ENCODE measurements around the gene ARL4C. TPM values are rescaled to one million over a fixed set of nuclear protein-coding genes. Genes with fewer than 3 reads are reported as not detected.

ARL4C gene
- total RNA-seq, 1 donor from 2014 or later: 18.8 TPM

DNA sequence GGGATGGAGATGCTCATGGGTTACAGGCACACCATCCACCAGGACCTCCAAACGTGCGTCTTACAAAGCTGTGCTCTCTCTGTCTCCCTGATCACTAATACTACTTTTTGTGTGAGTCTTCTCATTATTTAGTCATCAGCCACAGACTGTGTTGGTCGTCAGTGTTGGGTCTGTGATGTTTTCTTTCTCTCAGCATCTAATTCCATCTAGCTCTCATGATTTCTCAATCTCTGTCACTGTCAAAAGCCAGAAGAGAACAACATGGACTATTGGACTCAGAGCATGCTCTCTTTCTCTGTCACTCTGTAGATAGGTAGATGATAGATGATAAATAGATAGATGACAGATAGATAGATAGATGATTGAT lies 6.0 kb upstream of the ARL4C start:
- intact Hi-C loops (cut with DNase I): no loop called here
- no peak overlapping the region for H3K4me3 ChIP-seq

GRCh38 chr2:234502285-234502918 lies 5.5 kb upstream of the ARL4C start:
- no peaks in the 10 kb centered on the region for H3K36me3 ChIP-seq
- no peaks in the 10 kb centered on the region for H3K27me3 ChIP-seq
- no peaks in the 10 kb centered on the region for H3K9me3 ChIP-seq
- no peak overlapping the region for H3K4me3 ChIP-seq
- no peak overlapping the region for H3K27ac ChIP-seq
- intact Hi-C loops (cut with DNase I): no loop called here
- DNase-seq (ENCODE audit: low spot score in 2 of 2): no peak
- no peaks in the 10 kb centered on the region for H3K4me1 ChIP-seq
- no peak for TF ChIP-seq CTCF (IDR thresholded peaks at IDR 0.05)

More for the DNA sequence above, 6.0 kb upstream of the ARL4C start:
- H3K27me3 ChIP-seq: no peaks in the 10 kb centered on the region
- no peaks in the 10 kb centered on the region for H3K4me1 ChIP-seq
- H3K9me3 ChIP-seq: no peaks in the 10 kb centered on the region
- no peak for TF ChIP-seq CTCF (IDR thresholded peaks at IDR 0.05)
- DNase-seq (ENCODE audit: low spot score in 2 of 2): no peak
- H3K27ac ChIP-seq: no peak overlapping the region
- no peaks in the 10 kb centered on the region for H3K36me3 ChIP-seq

DNA sequence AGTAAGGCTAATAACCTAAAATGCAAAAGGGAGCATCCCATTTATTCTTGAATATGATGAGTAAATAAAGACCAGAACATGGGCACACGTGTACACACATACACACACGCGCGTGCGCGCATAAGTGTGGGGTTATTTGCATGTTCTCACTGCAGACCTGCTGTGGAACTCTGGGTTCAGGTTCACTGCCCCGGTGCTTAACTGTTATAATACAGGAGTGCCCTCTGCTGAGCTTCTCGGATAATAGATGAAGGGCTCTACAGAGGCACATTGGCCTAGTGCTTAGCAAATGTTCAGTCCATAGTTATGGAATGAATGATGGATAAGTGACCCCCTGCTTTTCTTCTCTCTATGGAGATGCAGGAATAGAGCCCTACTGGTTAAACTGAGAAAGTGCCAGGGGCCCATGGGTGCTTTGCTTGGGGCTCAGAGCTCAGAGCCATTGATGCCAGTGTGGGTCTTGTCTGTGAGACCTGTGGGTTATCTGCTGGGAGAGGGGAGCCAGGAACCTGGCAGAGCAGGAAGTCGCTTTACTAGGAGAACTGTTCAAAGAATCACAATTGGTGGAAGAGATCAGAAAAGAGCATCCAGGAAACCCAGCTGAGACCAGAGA lies 3.6 kb upstream of the ARL4C start:
- Histone ChIP-seq H3K36me3 (no peaks in the 10 kb centered on the region), H3K4me3 (no peak overlapping the region), H3K27me3 (no peaks in the 10 kb centered on the region), H3K9me3 (no peaks in the 10 kb centered on the region), H3K27ac (no peak overlapping the region), H3K4me1 (peaks cover 3 to 6% of the 10 kb centered on the region in 2 donors)
- intact Hi-C loops (cut with DNase I): loop anchor here (2.0 kb wide), 1 partner anchor 366 kb away; no protein-coding TSS in a partner anchor
- TF ChIP-seq CTCF (IDR thresholded peaks at IDR 0.05): peak in 2 of 3 experiments; percentile 31 to 56
- DNase-seq (ENCODE audit: low spot score in 2 of 2): peak in 1 of 2 donors; percentile 77

DNA sequence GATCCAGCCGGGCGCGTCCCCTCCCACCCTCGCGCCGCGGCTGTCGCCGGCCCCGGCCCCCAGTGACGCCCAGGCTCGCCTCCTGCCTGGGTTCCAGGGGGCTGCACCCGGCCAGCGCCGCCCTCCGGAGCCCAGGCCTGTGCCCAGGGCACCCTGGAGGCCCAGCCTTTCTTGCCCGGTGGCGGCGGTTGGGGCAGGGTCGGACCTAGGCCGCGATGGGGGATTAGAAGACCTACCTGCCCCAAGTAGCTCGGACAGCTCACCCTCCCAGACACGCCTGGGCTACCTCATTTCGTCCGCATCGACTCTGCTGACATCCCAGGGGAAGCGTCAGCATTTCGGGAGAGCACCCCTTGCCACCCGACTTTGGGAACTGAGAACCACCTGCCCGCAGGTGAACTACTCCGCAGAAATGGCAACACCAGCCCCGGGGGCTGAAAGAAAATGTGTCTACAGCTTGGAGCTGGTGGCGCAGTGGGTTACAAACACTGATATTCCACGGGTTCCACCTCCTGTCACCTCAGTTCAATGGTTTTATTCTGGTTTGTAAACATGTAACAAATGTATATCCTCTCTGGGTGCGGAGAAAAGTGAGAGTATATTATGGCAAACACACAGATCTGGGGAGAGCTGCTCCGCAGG lies 834 bp upstream of the ARL4C start:
- DNase-seq (ENCODE audit: low spot score in 2 of 2): no peak

More for the DNA sequence above, 834 bp upstream of the ARL4C start:
- no peak for TF ChIP-seq CTCF (IDR thresholded peaks at IDR 0.05)
- Histone ChIP-seq H3K4me3 (peak overlapping the region; percentile 73 to 95), H3K36me3 (no peaks in the 10 kb centered on the region), H3K4me1 (peaks cover 8 to 9% of the 10 kb centered on the region in 2 donors), H3K27ac (peak overlapping the region; percentile 77 to 89), H3K27me3 (no peaks in the 10 kb centered on the region), H3K9me3 (no peaks in the 10 kb centered on the region)
- intact Hi-C loops (cut with DNase I): loop anchor here (2.0 kb wide), 1 partner anchor 209 kb away; no protein-coding TSS in a partner anchor
